ENCODE data around the gene RXFP1.

Gene RXFP1

GRCh38 chr4:158538176-158538575 lies 16.5 kb downstream of the RXFP1 start:
- Histone ChIP-seq H3K9me2 (replicated peaks; ENCODE audit: insufficient read depth, low read length) (no peaks in the 10 kb centered on the region), H3K79me2 (ENCODE audit: insufficient read depth, low read length) (no peaks in the 10 kb centered on the region), H3K27ac (ENCODE audit: low read depth, low read length) (no peak overlapping the region), H3K27me3 (ENCODE audit: low read length) (no peaks in the 10 kb centered on the region), H3K4me3 (ENCODE audit: insufficient read depth, low read length, poor library complexity, severe bottlenecking) (no peak overlapping the region), H4K20me1 (ENCODE audit: low read depth, low read length) (no peaks in the 10 kb centered on the region), H3F3A (ENCODE audit: insufficient read depth) (no peaks in the 10 kb centered on the region), H3K9ac (ENCODE audit: low read length) (no peak overlapping the region), H3K36me3 (ENCODE audit: low read length) (no peaks in the 10 kb centered on the region), H3K9me3 (ENCODE audit: insufficient read depth, low read length) (no peaks in the 10 kb centered on the region), H2AFZ (ENCODE audit: low read depth, low read length, severe bottlenecking) (no peak overlapping the region), H3K4me2 (ENCODE audit: low read depth, low read length, poor library complexity, severe bottlenecking) (no peak overlapping the region)
- TF ChIP-seq CTCF (IDR thresholded peaks at IDR 0.05; ENCODE audit: insufficient read depth, low read length, poor library complexity, severe bottlenecking) (no peak), EZH2phosphoT487 (conservative IDR thresholded peaks at IDR 0.05; ENCODE audit: low read length) (no peak)

GRCh38 chr4:158538911-158539310 lies 17.2 kb downstream of the RXFP1 start:
- Histone ChIP-seq H4K20me1 (ENCODE audit: low read depth, low read length) (no peaks in the 10 kb centered on the region), H3K79me2 (ENCODE audit: insufficient read depth, low read length) (no peaks in the 10 kb centered on the region), H3K9ac (ENCODE audit: low read length) (no peak overlapping the region), H3K4me2 (ENCODE audit: low read depth, low read length, poor library complexity, severe bottlenecking) (no peak overlapping the region), H3K36me3 (ENCODE audit: low read length) (no peaks in the 10 kb centered on the region), H3K9me3 (ENCODE audit: insufficient read depth, low read length) (no peaks in the 10 kb centered on the region), H3F3A (ENCODE audit: insufficient read depth) (no peaks in the 10 kb centered on the region), H3K4me3 (ENCODE audit: insufficient read depth, low read length, poor library complexity, severe bottlenecking) (no peak overlapping the region), H3K27me3 (ENCODE audit: low read length) (no peaks in the 10 kb centered on the region), H3K9me2 (replicated peaks; ENCODE audit: insufficient read depth, low read length) (no peaks in the 10 kb centered on the region), H2AFZ (ENCODE audit: low read depth, low read length, severe bottlenecking) (no peak overlapping the region), H3K27ac (ENCODE audit: low read depth, low read length) (no peak overlapping the region)
- TF ChIP-seq CTCF (IDR thresholded peaks at IDR 0.05; ENCODE audit: insufficient read depth, low read length, poor library complexity, severe bottlenecking) (no peak), EZH2phosphoT487 (conservative IDR thresholded peaks at IDR 0.05; ENCODE audit: low read length) (no peak)

GRCh38 chr4:158540125-158540907 lies 18.6 kb downstream of the RXFP1 start:
- Histone ChIP-seq H2AFZ (ENCODE audit: low read depth, low read length, severe bottlenecking) (no peak overlapping the region), H3K79me2 (ENCODE audit: insufficient read depth, low read length) (no peaks in the 10 kb centered on the region), H3K9me3 (ENCODE audit: insufficient read depth, low read length) (no peaks in the 10 kb centered on the region), H3K36me3 (ENCODE audit: low read length) (no peaks in the 10 kb centered on the region), H3K4me2 (ENCODE audit: low read depth, low read length, poor library complexity, severe bottlenecking) (no peak overlapping the region), H3K4me3 (ENCODE audit: insufficient read depth, low read length, poor library complexity, severe bottlenecking) (no peak overlapping the region), H3K9ac (ENCODE audit: low read length) (no peak overlapping the region), H4K20me1 (ENCODE audit: low read depth, low read length) (no peaks in the 10 kb centered on the region), H3F3A (ENCODE audit: insufficient read depth) (no peaks in the 10 kb centered on the region), H3K9me2 (replicated peaks; ENCODE audit: insufficient read depth, low read length) (no peaks in the 10 kb centered on the region), H3K27me3 (ENCODE audit: low read length) (no peaks in the 10 kb centered on the region), H3K27ac (ENCODE audit: low read depth, low read length) (no peak overlapping the region)
- no peak for TF ChIP-seq EZH2phosphoT487 (conservative IDR thresholded peaks at IDR 0.05; ENCODE audit: low read length)
- no peak for TF ChIP-seq CTCF (IDR thresholded peaks at IDR 0.05; ENCODE audit: insufficient read depth, low read length, poor library complexity, severe bottlenecking)

Data from SU-DHL-6 (cell line).